ENCODE results near the gene AKAP6.

DNA sequence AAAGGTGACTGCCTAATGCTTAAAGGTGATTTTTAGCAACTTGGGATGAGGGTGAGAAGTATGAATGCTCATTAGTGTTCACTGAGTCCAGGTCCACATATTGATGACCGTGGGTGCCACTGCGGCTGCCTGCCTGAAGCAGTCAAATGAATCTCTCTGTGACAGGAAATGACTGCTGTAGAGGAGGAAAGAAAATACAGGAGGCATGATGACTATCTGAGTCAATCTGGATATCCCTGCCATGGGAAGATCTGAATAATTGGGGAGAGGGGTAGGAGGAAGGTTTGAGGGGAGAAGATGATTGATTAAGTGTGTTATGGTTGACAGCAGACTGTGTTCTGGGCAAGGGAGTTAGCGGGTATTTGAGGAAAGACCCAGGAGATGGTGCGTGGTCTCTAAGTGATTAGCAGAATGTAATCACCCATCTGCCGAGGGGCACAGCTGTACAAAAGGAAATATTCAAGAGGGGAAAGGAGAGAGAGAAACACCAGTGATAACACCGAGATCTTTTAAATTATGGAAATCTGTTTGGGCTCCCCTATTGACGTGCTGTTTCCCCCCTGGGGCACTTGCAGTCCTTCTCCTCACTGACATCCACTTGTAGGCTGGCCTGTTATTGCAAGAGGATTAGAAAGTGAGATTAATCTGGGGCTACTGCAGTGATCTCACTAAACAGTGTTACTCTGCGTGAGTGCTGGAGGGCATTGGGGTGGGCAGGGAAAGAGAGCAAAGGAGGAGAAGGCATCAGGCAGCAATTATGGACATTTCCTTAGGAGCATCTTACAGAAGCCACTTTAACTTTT lies 97.7 kb downstream of the AKAP6 start:
- TF ChIP-seq, protein P1, sequence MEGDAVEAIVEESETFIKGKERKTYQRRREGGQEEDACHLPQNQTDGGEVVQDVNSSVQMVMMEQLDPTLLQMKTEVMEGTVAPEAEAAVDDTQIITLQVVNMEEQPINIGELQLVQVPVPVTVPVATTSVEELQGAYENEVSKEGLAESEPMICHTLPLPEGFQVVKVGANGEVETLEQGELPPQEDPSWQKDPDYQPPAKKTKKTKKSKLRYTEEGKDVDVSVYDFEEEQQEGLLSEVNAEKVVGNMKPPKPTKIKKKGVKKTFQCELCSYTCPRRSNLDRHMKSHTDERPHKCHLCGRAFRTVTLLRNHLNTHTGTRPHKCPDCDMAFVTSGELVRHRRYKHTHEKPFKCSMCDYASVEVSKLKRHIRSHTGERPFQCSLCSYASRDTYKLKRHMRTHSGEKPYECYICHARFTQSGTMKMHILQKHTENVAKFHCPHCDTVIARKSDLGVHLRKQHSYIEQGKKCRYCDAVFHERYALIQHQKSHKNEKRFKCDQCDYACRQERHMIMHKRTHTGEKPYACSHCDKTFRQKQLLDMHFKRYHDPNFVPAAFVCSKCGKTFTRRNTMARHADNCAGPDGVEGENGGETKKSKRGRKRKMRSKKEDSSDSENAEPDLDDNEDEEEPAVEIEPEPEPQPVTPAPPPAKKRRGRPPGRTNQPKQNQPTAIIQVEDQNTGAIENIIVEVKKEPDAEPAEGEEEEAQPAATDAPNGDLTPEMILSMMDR (conservative IDR thresholded peaks at IDR 0.05; ENCODE audit: low read length): no peak
- TF ChIP-seq EZH2phosphoT487 (IDR thresholded peaks at IDR 0.05; ENCODE audit: borderline replicate concordance, low read depth, low read length): no peak

All from OCI-LY7 (cell line).